Neural cell (in vitro differentiated cells): ENCODE measurements around the gene TBL1XR1. TPM values are rescaled to one million over a fixed set of nuclear protein-coding genes. Genes with fewer than 3 reads are reported as not detected.

Experiments
- H2AFZ ChIP-seq: fragments of 200-600, 300-800 bp; sonication (generic), shearing (Covaris generic); 2 replicates; pipeline ENCODE4 v1.6.0; 2014; ENCODE audit warnings: low read depth, mild to moderate bottlenecking, antibody characterized with exemption, low read length, moderate library complexity
- H3F3A ChIP-seq: fragments of 200-600 bp; shearing (Covaris generic); 2 replicates; pipeline ENCODE4 v1.6.1; 2016; ENCODE audit warnings: mild to moderate bottlenecking, moderate library complexity, mixed read lengths, antibody characterized with exemption, low read length; ENCODE audit not compliant: insufficient read depth, poor library complexity, severe bottlenecking
- H3K27ac ChIP-seq: fragments of 200-600, 300-800 bp; sonication (generic), shearing (Covaris generic); 2 replicates; pipeline ENCODE4 v1.5.1; 2014; ENCODE audit warnings: mild to moderate bottlenecking, low read length, moderate library complexity
- H3K27me3 ChIP-seq: fragments of 300-800, 200-600 bp; sonication (generic), shearing (Covaris generic); 2 replicates; pipeline ENCODE4 v1.6.0; 2014; ENCODE audit warnings: mild to moderate bottlenecking, low read depth, low read length, moderate library complexity; ENCODE audit not compliant: insufficient read depth
- H3K36me3 ChIP-seq: fragments of 300-800, 200-600 bp; sonication (generic), shearing (Covaris generic); 2 replicates; pipeline ENCODE4 v1.5.1; 2014; ENCODE audit warnings: mild to moderate bottlenecking, antibody characterized with exemption, low read length, moderate library complexity; ENCODE audit not compliant: insufficient read depth
- H3K4me2 ChIP-seq: fragments of 300-800, 200-600 bp; sonication (generic), shearing (Covaris generic); 2 replicates; pipeline ENCODE4 v1.6.0; 2014; ENCODE audit warnings: mild to moderate bottlenecking, low read length
- H3K4me3 ChIP-seq: fragments of 300-800, 200-600 bp; sonication (generic), shearing (Covaris generic); 2 replicates; pipeline ENCODE4 v1.5.1; 2014; ENCODE audit warnings: mild to moderate bottlenecking, low read length, moderate library complexity
- H3K79me2 ChIP-seq: fragments of 200-600 bp; shearing (Covaris generic); replicated peaks from 2 replicates; pipeline ENCODE4 v1.6.0; 2014; ENCODE audit warnings: mild to moderate bottlenecking, low read length, moderate library complexity; ENCODE audit not compliant: insufficient read depth
- H3K9ac ChIP-seq: fragments of 300-800, 200-600 bp; sonication (generic), shearing (Covaris generic); 2 replicates; pipeline ENCODE4 v1.6.1; 2016; ENCODE audit warnings: mild to moderate bottlenecking, low read length, mixed read lengths
- H3K9me2 ChIP-seq: fragments of 200-600 bp; shearing (Covaris generic); 2 replicates; pipeline ENCODE4 v1.6.1; 2016; ENCODE audit warnings: mild to moderate bottlenecking, low read length, mixed read lengths; ENCODE audit not compliant: insufficient read depth
- H3K9me3 ChIP-seq: fragments of 200-600, 300-800 bp; sonication (generic), shearing (Covaris generic); 2 replicates; pipeline ENCODE4 v1.6.1; 2016; ENCODE audit warnings: mild to moderate bottlenecking, mixed run types, low read length, moderate library complexity, mixed read lengths
- H4K20me1 ChIP-seq: fragments of 200-600 bp; shearing (Covaris generic); 2 replicates; pipeline ENCODE4 v1.6.1; 2016; ENCODE audit warnings: mild to moderate bottlenecking, mixed run types; ENCODE audit not compliant: insufficient read depth
- CTCF ChIP-seq: fragments of 450-650 bp; IDR thresholded peaks from 2 replicates; pipeline ENCODE4 v1.5.1; 2014; ENCODE audit warnings: antibody characterized with exemption, mild to moderate bottlenecking, moderate library complexity; ENCODE audit not compliant: poor library complexity, severe bottlenecking
- EP300 ChIP-seq: fragments of 450-650 bp; conservative IDR thresholded peaks from 2 replicates; pipeline ENCODE4 v1.6.1; 2014; ENCODE audit warnings: antibody characterized with exemption, mild to moderate bottlenecking, moderate library complexity; ENCODE audit not compliant: poor library complexity, severe bottlenecking
- EZH2 ChIP-seq: fragments of 200-600, 300-800 bp; shearing (Covaris generic), sonication (generic); IDR thresholded peaks from 2 replicates; pipeline ENCODE4 v1.6.1; 2014; ENCODE audit warnings: antibody characterized with exemption, low read length, borderline replicate concordance, mild to moderate bottlenecking; ENCODE audit not compliant: insufficient read depth, poor library complexity, severe bottlenecking
- MXI1 ChIP-seq: fragments of 450-650 bp; conservative IDR thresholded peaks from 2 replicates; pipeline ENCODE4 v1.6.1; 2014; ENCODE audit warnings: antibody characterized with exemption, mild to moderate bottlenecking; ENCODE audit not compliant: poor library complexity, severe bottlenecking
- POLR2AphosphoS5 ChIP-seq: IDR thresholded peaks from 2 replicates; pipeline ENCODE4 v1.6.1; 2012
- RAD21 ChIP-seq: fragments of 450-650 bp; conservative IDR thresholded peaks from 2 replicates; pipeline ENCODE4 v1.6.1; 2014; ENCODE audit warnings: antibody characterized with exemption, mild to moderate bottlenecking, moderate library complexity
- SMC3 ChIP-seq: fragments of 450-650 bp; conservative IDR thresholded peaks from 2 replicates; pipeline ENCODE4 v1.6.1; 2014; ENCODE audit warnings: antibody characterized with exemption, mild to moderate bottlenecking, moderate library complexity; ENCODE audit not compliant: poor library complexity
- TAF1 ChIP-seq: IDR thresholded peaks from 2 replicates; pipeline ENCODE4 v1.6.1; 2012; ENCODE audit warnings: low read depth
- polyA plus RNA-seq: library from polyadenylated mRNA; depleted of rRNA; stranded (reverse); fragments of >200 nt; gene quantifications from 2 replicates; pipeline ENCODE4 v1.2.3, GENCODE V29; 2014
- TF ChIP-seq, protein P1 (sequence below): IDR thresholded peaks from 2 replicates; pipeline ENCODE4 v1.6.1; 2012; ENCODE audit warnings: borderline replicate concordance

TBL1XR1 gene
- polyA plus RNA-seq, 1 donor from 2014 or later = 96.3 TPM

GRCh38 chr3:177238686-177239216 is 41.5 kb upstream of the TBL1XR1 start:
- TF ChIP-seq RAD21 (no peak), EZH2 (no peak), MXI1 (no peak)
- H3K36me3 ChIP-seq = no peaks in the 10 kb centered on the region
- no peaks in the 10 kb centered on the region for H3K27me3 ChIP-seq
- H3K4me2 ChIP-seq = no peak overlapping the region
- H3K79me2 ChIP-seq = no peaks in the 10 kb centered on the region
- no peaks in the 10 kb centered on the region for H3F3A ChIP-seq
- no peak overlapping the region for H3K4me3 ChIP-seq
- no peaks in the 10 kb centered on the region for H3K9me3 ChIP-seq
- H2AFZ ChIP-seq = no peak overlapping the region
- H4K20me1 ChIP-seq = no peaks in the 10 kb centered on the region
- H3K9ac ChIP-seq = no peak overlapping the region
- no peak overlapping the region for H3K27ac ChIP-seq
- no peaks in the 10 kb centered on the region for H3K9me2 ChIP-seq

- Histone ChIP-seq H3K27me3 (no peaks in the 10 kb centered on the region), H3K4me2 (no peak overlapping the region), H3K9me3 (no peaks in the 10 kb centered on the region), H3K27ac (no peak overlapping the region), H3K9me2 (no peaks in the 10 kb centered on the region), H3K79me2 (no peaks in the 10 kb centered on the region), H3K9ac (no peak overlapping the region), H3K4me3 (no peak overlapping the region), H3K36me3 (no peaks in the 10 kb centered on the region), H2AFZ (no peak overlapping the region), H3F3A (no peaks in the 10 kb centered on the region), H4K20me1 (no peaks in the 10 kb centered on the region)
- TF ChIP-seq RAD21 = no peak
- no peak for TF ChIP-seq EZH2
- TF ChIP-seq TAF1 = no peak
- TF ChIP-seq, protein P1, sequence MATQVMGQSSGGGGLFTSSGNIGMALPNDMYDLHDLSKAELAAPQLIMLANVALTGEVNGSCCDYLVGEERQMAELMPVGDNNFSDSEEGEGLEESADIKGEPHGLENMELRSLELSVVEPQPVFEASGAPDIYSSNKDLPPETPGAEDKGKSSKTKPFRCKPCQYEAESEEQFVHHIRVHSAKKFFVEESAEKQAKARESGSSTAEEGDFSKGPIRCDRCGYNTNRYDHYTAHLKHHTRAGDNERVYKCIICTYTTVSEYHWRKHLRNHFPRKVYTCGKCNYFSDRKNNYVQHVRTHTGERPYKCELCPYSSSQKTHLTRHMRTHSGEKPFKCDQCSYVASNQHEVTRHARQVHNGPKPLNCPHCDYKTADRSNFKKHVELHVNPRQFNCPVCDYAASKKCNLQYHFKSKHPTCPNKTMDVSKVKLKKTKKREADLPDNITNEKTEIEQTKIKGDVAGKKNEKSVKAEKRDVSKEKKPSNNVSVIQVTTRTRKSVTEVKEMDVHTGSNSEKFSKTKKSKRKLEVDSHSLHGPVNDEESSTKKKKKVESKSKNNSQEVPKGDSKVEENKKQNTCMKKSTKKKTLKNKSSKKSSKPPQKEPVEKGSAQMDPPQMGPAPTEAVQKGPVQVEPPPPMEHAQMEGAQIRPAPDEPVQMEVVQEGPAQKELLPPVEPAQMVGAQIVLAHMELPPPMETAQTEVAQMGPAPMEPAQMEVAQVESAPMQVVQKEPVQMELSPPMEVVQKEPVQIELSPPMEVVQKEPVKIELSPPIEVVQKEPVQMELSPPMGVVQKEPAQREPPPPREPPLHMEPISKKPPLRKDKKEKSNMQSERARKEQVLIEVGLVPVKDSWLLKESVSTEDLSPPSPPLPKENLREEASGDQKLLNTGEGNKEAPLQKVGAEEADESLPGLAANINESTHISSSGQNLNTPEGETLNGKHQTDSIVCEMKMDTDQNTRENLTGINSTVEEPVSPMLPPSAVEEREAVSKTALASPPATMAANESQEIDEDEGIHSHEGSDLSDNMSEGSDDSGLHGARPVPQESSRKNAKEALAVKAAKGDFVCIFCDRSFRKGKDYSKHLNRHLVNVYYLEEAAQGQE = no peak
- no peak for TF ChIP-seq MXI1
- no peak for TF ChIP-seq CTCF
- no peak for TF ChIP-seq SMC3
- no peak for TF ChIP-seq POLR2AphosphoS5
- no peak for TF ChIP-seq EP300
These were observed 39.9 kb upstream of the TBL1XR1 start for GRCh38 chr3:177237206-177237605.

GRCh38 chr3:177236704-177237103 is 39.4 kb upstream of the TBL1XR1 start:
- TF ChIP-seq, protein P1 = no peak
- TF ChIP-seq RAD21 = no peak
- TF ChIP-seq TAF1 = no peak
- Histone ChIP-seq H3K27ac (no peak overlapping the region), H3K27me3 (no peaks in the 10 kb centered on the region), H3K4me2 (no peak overlapping the region), H3K9me3 (no peaks in the 10 kb centered on the region), H3K36me3 (no peaks in the 10 kb centered on the region), H4K20me1 (no peaks in the 10 kb centered on the region), H3K9ac (no peak overlapping the region), H3K4me3 (no peak overlapping the region), H3K9me2 (no peaks in the 10 kb centered on the region), H2AFZ (no peak overlapping the region), H3F3A (no peaks in the 10 kb centered on the region), H3K79me2 (no peaks in the 10 kb centered on the region)
